Peyer's patch (tissue), 4 donors: ENCODE results near the gene ANKS6.

Experiments
- CTCF ChIP-seq, 6 experiments: fragments of 450-650 bp in 4 of 6; fragments of 200-600 bp in 2 of 6; sonication (generic) in 1 of 6; IDR thresholded peaks; one replicate each; pipeline ENCODE4 v1.5.1; 2017 to 2019; ENCODE audit warnings: antibody characterized with exemption in 6 of 6, mild to moderate bottlenecking in 3 of 6, moderate library complexity in 1 of 6
- POLR2A ChIP-seq, 2 donors: fragments of 450-650 bp; IDR thresholded peaks; one replicate each; pipeline ENCODE4 v1.5.1; 2017; ENCODE audit warnings: antibody characterized with exemption in 2 of 2, mild to moderate bottlenecking in 2 of 2, moderate library complexity in 2 of 2

DNA sequence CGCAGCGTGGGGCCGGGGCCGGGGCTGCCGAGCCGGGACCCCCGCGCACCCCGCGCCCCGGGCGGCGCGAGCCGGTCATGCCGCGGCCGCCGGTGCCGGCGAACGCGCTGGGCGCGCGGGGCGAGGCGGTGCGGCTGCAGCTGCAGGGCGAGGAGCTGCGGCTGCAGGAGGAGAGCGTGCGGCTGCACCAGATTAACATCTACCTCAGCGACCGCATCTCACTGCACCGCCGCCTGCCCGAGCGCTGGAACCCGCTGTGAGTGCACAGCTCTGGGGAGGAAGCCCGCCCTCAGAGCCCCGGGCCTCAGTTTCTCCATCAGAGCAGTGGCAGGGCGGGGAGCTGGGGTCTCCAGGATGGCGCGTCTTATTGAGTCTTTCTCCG lies 11.4 kb upstream of the ANKS6 start:
- TF ChIP-seq CTCF (IDR thresholded peaks at IDR 0.05) (no peak), POLR2A (IDR thresholded peaks at IDR 0.05) (no peak)
